Thyroid gland (tissue), 4 donors: ENCODE measurements around the gene LRRC41.

Source experiments
- POLR2A ChIP-seq, 2 donors: fragments of 450-650 bp; IDR thresholded peaks; one replicate each; pipeline ENCODE4 v1.6.1; 2017; ENCODE audit warnings: antibody characterized with exemption in 2 of 2, mild to moderate bottlenecking in 2 of 2, moderate library complexity in 1 of 2
- TF ChIP-seq, protein P1 (sequence below), 6 experiments: fragments of 200-600 bp in 3 of 6; fragments of 450-650 bp in 3 of 6; sonication (generic) in 3 of 6; IDR thresholded peaks; one replicate each; pipeline ENCODE4 v1.5.1; 2016 to 2019; ENCODE audit warnings: antibody characterized with exemption in 6 of 6, mild to moderate bottlenecking in 2 of 6, inconsistent platforms in 1 of 6, moderate library complexity in 1 of 6

DNA sequence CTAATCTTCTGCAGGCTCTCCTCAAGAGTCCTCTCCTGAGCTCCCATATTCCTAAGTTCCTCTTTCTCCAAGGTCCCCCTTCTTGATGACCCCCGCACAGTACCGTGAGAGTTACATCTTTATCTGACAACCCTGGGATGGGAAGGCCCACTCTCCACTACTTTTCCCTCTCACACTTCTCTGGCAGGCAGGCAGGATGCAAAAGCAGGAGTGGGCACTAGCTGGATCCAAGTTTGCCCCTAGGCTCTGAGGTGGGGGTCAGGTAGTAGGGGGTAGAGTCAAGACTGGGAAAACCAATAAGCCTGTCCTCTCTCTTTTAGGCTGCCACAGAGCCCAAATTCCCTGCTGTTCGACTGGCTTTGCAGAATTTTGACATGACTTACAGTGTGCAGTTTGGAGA, 41.1 kb upstream of the LRRC41 start:
- TF ChIP-seq, protein P1, sequence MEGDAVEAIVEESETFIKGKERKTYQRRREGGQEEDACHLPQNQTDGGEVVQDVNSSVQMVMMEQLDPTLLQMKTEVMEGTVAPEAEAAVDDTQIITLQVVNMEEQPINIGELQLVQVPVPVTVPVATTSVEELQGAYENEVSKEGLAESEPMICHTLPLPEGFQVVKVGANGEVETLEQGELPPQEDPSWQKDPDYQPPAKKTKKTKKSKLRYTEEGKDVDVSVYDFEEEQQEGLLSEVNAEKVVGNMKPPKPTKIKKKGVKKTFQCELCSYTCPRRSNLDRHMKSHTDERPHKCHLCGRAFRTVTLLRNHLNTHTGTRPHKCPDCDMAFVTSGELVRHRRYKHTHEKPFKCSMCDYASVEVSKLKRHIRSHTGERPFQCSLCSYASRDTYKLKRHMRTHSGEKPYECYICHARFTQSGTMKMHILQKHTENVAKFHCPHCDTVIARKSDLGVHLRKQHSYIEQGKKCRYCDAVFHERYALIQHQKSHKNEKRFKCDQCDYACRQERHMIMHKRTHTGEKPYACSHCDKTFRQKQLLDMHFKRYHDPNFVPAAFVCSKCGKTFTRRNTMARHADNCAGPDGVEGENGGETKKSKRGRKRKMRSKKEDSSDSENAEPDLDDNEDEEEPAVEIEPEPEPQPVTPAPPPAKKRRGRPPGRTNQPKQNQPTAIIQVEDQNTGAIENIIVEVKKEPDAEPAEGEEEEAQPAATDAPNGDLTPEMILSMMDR (IDR thresholded peaks at IDR 0.05), result no peak
- TF ChIP-seq POLR2A (IDR thresholded peaks at IDR 0.05), result no peak
